CD4-positive, alpha-beta T cell (primary cell): ENCODE measurements around the gene CHMP3. TPM values are rescaled to one million over a fixed set of nuclear protein-coding genes. Genes with fewer than 3 reads are reported as not detected.

ENCODE experiments used
- ATAC-seq: fragments of 200-7000 bp; cut with Tn5 transposase; one replicate; pipeline ENCODE4 v1.10.0; 2022; ENCODE audit warnings: mild to moderate bottlenecking; ENCODE audit not compliant: poor library complexity
- CTCF ChIA-PET: fragments of 350-600 bp; sonication (Branson Sonifier 250); formaldehyde crosslinking; loops from one replicate; lab custom pipeline; 2021; ENCODE audit warnings: antibody characterized with exemption, inconsistent platforms; lab: Charles Lee
- POLR2A ChIA-PET: fragments of 350-600 bp; sonication (Branson Sonifier 250); formaldehyde crosslinking; loops from one replicate; lab custom pipeline; 2021; ENCODE audit warnings: antibody characterized with exemption, inconsistent platforms; lab: Charles Lee
- DNase-seq, 14 experiments: peaks; one replicate each; pipeline ENCODE4 v3.0.0-alpha.2; 2013 to 2020; ENCODE audit warnings: mixed read lengths in 2 of 14
- H3K27ac ChIP-seq, 2 donors: one replicate each; pipeline versions ENCODE4 v1.5.1 to v1.7.0; 2013; ENCODE audit warnings: low read length in 2 of 2, low read depth in 1 of 2, mild to moderate bottlenecking in 1 of 2
- H3K27me3 ChIP-seq, 2 experiments: 1 replicate in 1 of 2; 2 replicates in 1 of 2; pipeline versions ENCODE4 v1.6.1 to v1.7.0; 2013; ENCODE audit warnings: low read length in 2 of 2, control low read depth in 1 of 2, mild to moderate bottlenecking in 1 of 2, moderate library complexity in 1 of 2; ENCODE audit not compliant: insufficient read depth in 2 of 2, control insufficient read depth in 1 of 2
- H3K36me3 ChIP-seq: one replicate; pipeline ENCODE4 v1.6.1; 2013; ENCODE audit warnings: low read length, control low read depth; ENCODE audit not compliant: insufficient read depth
- H3K4me1 ChIP-seq: one replicate; pipeline ENCODE4 v1.6.1; 2013; ENCODE audit warnings: low read length, control low read depth; ENCODE audit not compliant: insufficient read depth
- H3K4me3 ChIP-seq: one replicate; pipeline ENCODE4 v1.5.1; 2013; ENCODE audit warnings: mild to moderate bottlenecking, low read length, moderate library complexity
- H3K9me3 ChIP-seq, 2 experiments: 1 replicate in 1 of 2; 2 replicates in 1 of 2; pipeline versions ENCODE4 v1.6.1 to v1.7.0; 2013; ENCODE audit warnings: low read length in 2 of 2, mild to moderate bottlenecking in 2 of 2, control low read depth in 1 of 2, moderate library complexity in 1 of 2; ENCODE audit not compliant: control insufficient read depth in 1 of 2, insufficient read depth in 1 of 2
- H3K27ac Mint-ChIP-seq: one replicate; pipeline ENCODE4 v1.8.0; 2020; ENCODE audit warnings: mixed read lengths
- H3K27me3 Mint-ChIP-seq: one replicate; pipeline ENCODE4 v1.8.0; 2021; ENCODE audit warnings: mixed read lengths
- H3K36me3 Mint-ChIP-seq: one replicate; pipeline ENCODE4 v1.8.0; 2021; ENCODE audit warnings: low read depth, mixed read lengths
- H3K4me1 Mint-ChIP-seq: one replicate; pipeline ENCODE4 v1.8.0; 2021; ENCODE audit warnings: low read depth, mixed read lengths
- H3K4me3 Mint-ChIP-seq: one replicate; pipeline ENCODE4 v1.8.0; 2020; ENCODE audit warnings: mild to moderate bottlenecking, mixed read lengths
- H3K9me3 Mint-ChIP-seq: one replicate; pipeline ENCODE4 v1.8.0; 2020; ENCODE audit warnings: mixed read lengths
- intact Hi-C, 2 experiments: fragments of 100-400 bp; cut with DNase I in 1 of 2; cut with micrococcal nuclease in 1 of 2; formaldehyde crosslinking; loops; one replicate each; pipeline versions ENCODE4 v1.15.1 to v1.9.0; 2023 to 2025; cut with DNase I, micrococcal nuclease
- total RNA-seq, 174 experiments: library from RNA in 2 of 174; stranded (reverse) in 2 of 174; gene quantifications; one replicate each; pipeline ENCODE4 v1.2.3 and lab custom pipeline; 2021 to 2026
- TF ChIP-seq, protein P1 (sequence below): fragments of 200-600 bp; IDR thresholded peaks from one replicate; pipeline ENCODE4 v1.8.0; 2022; ENCODE audit warnings: antibody characterized with exemption, mild to moderate bottlenecking

CHMP3 gene
- total RNA-seq, 2 experiments from 2014 or later, result 61.7 to 65.3 TPM

DNA sequence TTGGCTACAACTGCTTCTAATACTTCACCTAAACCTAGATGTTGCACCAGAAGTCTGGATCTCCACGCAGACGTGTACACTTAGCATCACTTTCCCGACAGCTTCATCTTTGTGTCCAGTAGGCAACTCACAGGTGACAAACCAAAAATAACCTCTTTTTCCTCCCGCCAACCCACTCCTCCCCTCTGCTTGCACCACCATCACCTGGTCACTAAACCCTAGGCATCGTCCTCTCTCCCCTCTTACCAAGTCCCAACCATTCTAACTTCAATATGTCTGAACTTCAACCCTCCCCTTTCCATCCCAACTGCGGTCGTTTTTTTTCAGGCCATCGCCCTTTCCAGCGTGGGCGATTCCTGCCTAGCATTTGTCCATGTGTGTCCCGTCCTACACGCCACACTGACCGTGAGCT lies 413 bp upstream of the CHMP3 start:
- Histone ChIP-seq H3K4me3 (peak overlapping the region; percentile 99), H3K27me3 (no peaks in the 10 kb centered on the region), H3K9me3 (no peaks in the 10 kb centered on the region), H3K27ac (peak overlapping the region; percentile 99 to 100), H3K4me1 (peaks cover 28% of the 10 kb centered on the region), H3K36me3 (peaks cover 5% of the 10 kb centered on the region)
- CTCF ChIA-PET, result no interaction called here
- Mint-ChIP-seq H3K9me3 (no peaks in the 10 kb centered on the region), H3K27me3 (peaks cover 3% of the 10 kb centered on the region), H3K36me3 (peaks cover 25% of the 10 kb centered on the region), H3K4me1 (peaks cover 39% of the 10 kb centered on the region), H3K4me3 (peak overlapping the region; percentile 98), H3K27ac (peak overlapping the region; percentile 98)
- intact Hi-C loops, result loop anchor here (2.0 to 10.0 kb wide), 5 partner anchors 49 to 369 kb away; partner anchors contain the start of genes RNF103 (in 2 of the 2), IMMT (in 1 of the 2), KDM3A (in 1 of the 2) and MRPL35 (in 1 of the 2)
- ATAC-seq, result no peak
- TF ChIP-seq, protein P1, sequence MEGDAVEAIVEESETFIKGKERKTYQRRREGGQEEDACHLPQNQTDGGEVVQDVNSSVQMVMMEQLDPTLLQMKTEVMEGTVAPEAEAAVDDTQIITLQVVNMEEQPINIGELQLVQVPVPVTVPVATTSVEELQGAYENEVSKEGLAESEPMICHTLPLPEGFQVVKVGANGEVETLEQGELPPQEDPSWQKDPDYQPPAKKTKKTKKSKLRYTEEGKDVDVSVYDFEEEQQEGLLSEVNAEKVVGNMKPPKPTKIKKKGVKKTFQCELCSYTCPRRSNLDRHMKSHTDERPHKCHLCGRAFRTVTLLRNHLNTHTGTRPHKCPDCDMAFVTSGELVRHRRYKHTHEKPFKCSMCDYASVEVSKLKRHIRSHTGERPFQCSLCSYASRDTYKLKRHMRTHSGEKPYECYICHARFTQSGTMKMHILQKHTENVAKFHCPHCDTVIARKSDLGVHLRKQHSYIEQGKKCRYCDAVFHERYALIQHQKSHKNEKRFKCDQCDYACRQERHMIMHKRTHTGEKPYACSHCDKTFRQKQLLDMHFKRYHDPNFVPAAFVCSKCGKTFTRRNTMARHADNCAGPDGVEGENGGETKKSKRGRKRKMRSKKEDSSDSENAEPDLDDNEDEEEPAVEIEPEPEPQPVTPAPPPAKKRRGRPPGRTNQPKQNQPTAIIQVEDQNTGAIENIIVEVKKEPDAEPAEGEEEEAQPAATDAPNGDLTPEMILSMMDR, result no peak
- POLR2A ChIA-PET, result interaction anchor here (1.9 to 4.5 kb wide), 6 partner anchors 11 to 122 kb away, joined by 5 to 55 read pairs (median 27); partner anchors contain the start of genes KDM3A and RNF103
- DNase-seq, result no peak

DNA sequence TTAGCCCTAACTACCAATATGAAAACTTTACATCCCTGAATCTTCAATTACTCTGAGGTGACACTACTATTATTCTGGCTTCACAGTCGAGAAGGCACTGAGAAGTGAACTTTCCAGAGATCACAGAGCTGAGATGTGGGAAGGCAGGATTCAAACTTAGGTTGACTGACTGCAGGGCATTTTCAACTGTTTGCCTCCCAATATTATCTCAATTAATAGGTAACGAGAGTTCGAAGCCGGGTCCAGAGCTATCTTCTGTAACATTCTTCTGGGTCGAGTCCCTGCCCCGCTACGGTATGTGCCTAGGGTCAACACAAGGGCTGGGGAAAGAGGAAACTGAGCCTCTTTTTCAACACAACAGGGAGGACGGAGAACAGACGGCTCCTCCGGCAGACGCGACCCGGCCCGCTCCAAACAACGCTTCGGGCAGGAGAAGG lies 740 bp downstream of the CHMP3 start:
- Mint-ChIP-seq H3K9me3 (no peaks in the 10 kb centered on the region), H3K4me3 (peak overlapping the region; percentile 98), H3K36me3 (peaks cover 25% of the 10 kb centered on the region), H3K27me3 (peaks cover 3% of the 10 kb centered on the region), H3K4me1 (peaks cover 39% of the 10 kb centered on the region), H3K27ac (peak overlapping the region; percentile 98)
- Histone ChIP-seq H3K4me1 (peaks cover 30% of the 10 kb centered on the region), H3K9me3 (no peaks in the 10 kb centered on the region), H3K27me3 (no peaks in the 10 kb centered on the region), H3K36me3 (peaks cover 5% of the 10 kb centered on the region), H3K27ac (peak overlapping the region; percentile 99 to 100), H3K4me3 (peak overlapping the region; percentile 99)
- no peak for DNase-seq
- ChIA-PET POLR2A (interaction anchor here (0.9 to 4.5 kb wide), 11 partner anchors 10 to 1236 kb away, joined by 3 to 55 read pairs (median 5); partner anchors contain the start of genes KDM3A and RNF103), CTCF (no interaction called here)
- ATAC-seq, result no peak
- TF ChIP-seq, protein P1, result no peak
- intact Hi-C loops, result loop anchor here (2.0 to 10.0 kb wide), 5 partner anchors 48 to 368 kb away; partner anchors contain the start of genes RNF103 (in 2 of the 2), IMMT (in 1 of the 2), KDM3A (in 1 of the 2) and MRPL35 (in 1 of the 2)

DNA sequence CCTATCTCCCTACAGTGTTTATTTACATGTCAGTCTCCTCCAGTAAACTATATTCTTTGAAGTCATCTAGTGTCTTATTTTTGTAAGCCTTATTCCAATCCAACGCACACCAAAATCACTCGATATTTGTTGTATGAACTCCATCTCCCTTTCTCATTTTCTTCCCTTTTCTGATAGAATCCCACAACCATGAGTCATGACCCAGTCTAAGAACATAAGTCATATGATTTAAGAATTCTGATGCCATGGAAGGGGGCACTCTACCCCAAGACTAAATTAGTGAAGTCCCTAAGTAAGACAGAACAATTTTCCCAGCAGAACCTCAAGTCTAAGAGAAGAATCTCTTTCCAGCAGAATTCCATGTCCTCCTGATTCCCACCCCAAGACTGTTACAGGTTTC lies 5.4 kb downstream of the CHMP3 start:
- H3K4me3 Mint-ChIP-seq, result no peak overlapping the region
- H3K9me3 ChIP-seq, result no peaks in the 10 kb centered on the region
- peaks cover 21% of the 10 kb centered on the region for H3K36me3 Mint-ChIP-seq
- no peak for DNase-seq
- H3K4me3 ChIP-seq, result no peak overlapping the region
- CTCF ChIA-PET, result interaction anchor here (0.6 kb wide), 1 partner anchor 926 kb away, joined by 3 read pairs; no protein-coding TSS in a partner anchor
- no peak for ATAC-seq
- peaks cover 56% of the 10 kb centered on the region for H3K4me1 Mint-ChIP-seq
- H3K27me3 Mint-ChIP-seq, result no peaks in the 10 kb centered on the region
- no peak overlapping the region for H3K27ac ChIP-seq
- no peaks in the 10 kb centered on the region for H3K9me3 Mint-ChIP-seq
- POLR2A ChIA-PET, result no interaction called here
- intact Hi-C loops, result no loop called here
- no peak overlapping the region for H3K27ac Mint-ChIP-seq
- TF ChIP-seq, protein P1, result no peak
- peaks cover 5% of the 10 kb centered on the region for H3K36me3 ChIP-seq
- H3K4me1 ChIP-seq, result peaks cover 43% of the 10 kb centered on the region
- no peaks in the 10 kb centered on the region for H3K27me3 ChIP-seq
